ENCODE results near the gene GALNT10. TPM values are rescaled to one million over a fixed set of nuclear protein-coding genes. Genes with fewer than 3 reads are reported as not detected.

Gene GALNT10
- total RNA-seq, 1 donor from 2014 or later = 20.6 TPM

GRCh38 chr5:154298065-154298464, 107.5 kb downstream of the GALNT10 start:
- Mint-ChIP-seq H3K9me3 (ENCODE audit: low read depth) (no peaks in the 10 kb centered on the region), H3K36me3 (ENCODE audit: insufficient read depth) (peaks cover 4% of the 10 kb centered on the region), H3K27me3 (no peaks in the 10 kb centered on the region), H3K4me3 (ENCODE audit: low read depth) (no peak overlapping the region), H3K4me1 (ENCODE audit: low read depth) (peaks cover 35% of the 10 kb centered on the region), H3K27ac (no peak overlapping the region)
- no peak for DNase-seq (ENCODE audit: low spot score, unreplicated experiment)
- no peak for TF ChIP-seq CTCF (IDR thresholded peaks at IDR 0.05; ENCODE audit: unreplicated experiment)

GRCh38 chr5:154300207-154300883, 109.8 kb downstream of the GALNT10 start:
- Mint-ChIP-seq H3K36me3 (ENCODE audit: insufficient read depth) (peaks cover 17% of the 10 kb centered on the region), H3K9me3 (ENCODE audit: low read depth) (peaks cover 11% of the 10 kb centered on the region), H3K4me3 (ENCODE audit: low read depth) (no peak overlapping the region), H3K27ac (no peak overlapping the region), H3K4me1 (ENCODE audit: low read depth) (peaks cover 24% of the 10 kb centered on the region), H3K27me3 (no peaks in the 10 kb centered on the region)
- DNase-seq (ENCODE audit: low spot score, unreplicated experiment) = no peak
- no peak for TF ChIP-seq CTCF (IDR thresholded peaks at IDR 0.05; ENCODE audit: unreplicated experiment)

- no peak overlapping the region for H3K27ac Mint-ChIP-seq
- DNase-seq (ENCODE audit: low spot score, unreplicated experiment) = no peak
- peaks cover 23% of the 10 kb centered on the region for H3K36me3 Mint-ChIP-seq (ENCODE audit: insufficient read depth)
- H3K4me3 Mint-ChIP-seq (ENCODE audit: low read depth) = no peak overlapping the region
- peaks cover 13% of the 10 kb centered on the region for H3K4me1 Mint-ChIP-seq (ENCODE audit: low read depth)
- peaks cover 12% of the 10 kb centered on the region for H3K9me3 Mint-ChIP-seq (ENCODE audit: low read depth)
- no peaks in the 10 kb centered on the region for H3K27me3 Mint-ChIP-seq
- TF ChIP-seq CTCF (IDR thresholded peaks at IDR 0.05; ENCODE audit: unreplicated experiment) = no peak
Measured at GRCh38 chr5:154301726-154302125, 111.2 kb downstream of the GALNT10 start.

GRCh38 chr5:154302161-154302560, 111.6 kb downstream of the GALNT10 start:
- no peaks in the 10 kb centered on the region for H3K27me3 Mint-ChIP-seq
- H3K4me3 Mint-ChIP-seq (ENCODE audit: low read depth) = no peak overlapping the region

GRCh38 chr5:154303133-154303532, 112.6 kb downstream of the GALNT10 start:
- Mint-ChIP-seq H3K36me3 (ENCODE audit: insufficient read depth) (peaks cover 23% of the 10 kb centered on the region), H3K27ac (no peak overlapping the region), H3K4me1 (ENCODE audit: low read depth) (peaks cover 3% of the 10 kb centered on the region), H3K4me3 (ENCODE audit: low read depth) (no peak overlapping the region), H3K27me3 (no peaks in the 10 kb centered on the region), H3K9me3 (ENCODE audit: low read depth) (peaks cover 12% of the 10 kb centered on the region)
- no peak for DNase-seq (ENCODE audit: low spot score, unreplicated experiment)
- no peak for TF ChIP-seq CTCF (IDR thresholded peaks at IDR 0.05; ENCODE audit: unreplicated experiment)

More at GRCh38 chr5:154302161-154302560, 111.6 kb downstream of the GALNT10 start:
- no peak for TF ChIP-seq CTCF (IDR thresholded peaks at IDR 0.05; ENCODE audit: unreplicated experiment)
- DNase-seq (ENCODE audit: low spot score, unreplicated experiment) = no peak
- H3K4me1 Mint-ChIP-seq (ENCODE audit: low read depth) = peaks cover 9% of the 10 kb centered on the region
- peaks cover 23% of the 10 kb centered on the region for H3K36me3 Mint-ChIP-seq (ENCODE audit: insufficient read depth)
- H3K27ac Mint-ChIP-seq = no peak overlapping the region
- H3K9me3 Mint-ChIP-seq (ENCODE audit: low read depth) = peaks cover 12% of the 10 kb centered on the region

Measured in progenitor cell of endocrine pancreas (in vitro differentiated cells).